Measurements from ENCODE around the gene LRIF1. TPM values are rescaled to one million over a fixed set of nuclear protein-coding genes. Genes with fewer than 3 reads are reported as not detected.

The LRIF1 gene
- total and polyA plus RNA-seq, 2 of the 8 experiments (the other 6 are each of a cell fraction or from before 2014, with no cell fraction given), result 5.2 to 19.3 TPM

DNA sequence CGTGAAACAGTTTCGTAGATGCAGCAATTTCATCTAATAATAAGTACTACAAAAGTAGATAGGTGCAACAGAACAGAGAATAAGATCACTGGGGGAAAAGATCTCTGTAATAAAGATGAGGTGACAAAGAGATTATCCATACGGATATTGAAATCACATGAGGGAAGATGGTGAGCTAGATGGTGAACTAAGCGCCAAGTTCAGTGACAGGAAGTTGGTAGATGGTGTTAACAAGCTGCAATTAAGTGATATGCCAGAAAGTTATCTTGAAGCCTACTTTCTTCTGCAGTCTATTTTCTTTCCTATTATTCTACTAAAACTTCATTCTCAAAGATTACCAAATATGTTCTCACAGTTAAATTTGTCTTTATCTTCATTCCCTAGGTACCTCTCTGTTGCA lies 7.1 kb downstream of the LRIF1 start:
- Histone ChIP-seq H4K91ac (replicated peaks; ENCODE audit: insufficient read length, low read length) (no peak overlapping the region), H3K27me3 (replicated peaks in 1 of 4; ENCODE audit: control insufficient read depth in 3 of 4, extremely low read depth in 1 of 4, insufficient read depth in 3 of 4, low read length in 3 of 4) (no peaks in the 10 kb centered on the region), H2BK15ac (ENCODE audit: low read length) (no peak overlapping the region), H3K9me3 (ENCODE audit: insufficient read depth in 2 of 2, low read depth in 1 of 2, low read length in 1 of 2) (no peaks in the 10 kb centered on the region), H3K23me2 (ENCODE audit: low read depth, low read length) (no peaks in the 10 kb centered on the region), H4K5ac (ENCODE audit: insufficient read length, low read depth, low read length) (no peak overlapping the region), H3K9ac (replicated peaks in 1 of 4; ENCODE audit: extremely low read depth in 1 of 4, low read depth in 3 of 4, low read length in 3 of 4) (no peak overlapping the region), H3K79me2 (ENCODE audit: control insufficient read depth in 1 of 2, insufficient read depth in 2 of 2, low read length in 2 of 2) (peaks cover 0 to 47% of the 10 kb centered on the region in 2 experiments; a peak in 3 of 4 replicates), H3K4ac (replicated peaks; ENCODE audit: insufficient read length, low read depth, low read length) (no peak overlapping the region), H3K4me2 (ENCODE audit: insufficient read depth in 1 of 2, low read depth in 2 of 2, low read length in 2 of 2) (no peak overlapping the region), H2AFZ (ENCODE audit: low read length) (no peak overlapping the region), H3K56ac (replicated peaks; ENCODE audit: insufficient read length, low read depth, low read length) (no peak overlapping the region), H2BK20ac (ENCODE audit: low read length) (no peak overlapping the region), H3K36me3 (ENCODE audit: control insufficient read depth in 2 of 4, insufficient read depth in 4 of 4, low read length in 3 of 4) (peaks cover 0 to 10% (median 0%) of the 10 kb centered on the region in 4 experiments; a peak in 2 of 8 replicates), H2BK12ac (ENCODE audit: low read depth, low read length) (no peak overlapping the region), H3K14ac (ENCODE audit: insufficient read length) (no peak overlapping the region), H2AK5ac (ENCODE audit: low read depth, low read length) (no peak overlapping the region), H3K4me3 (ENCODE audit: extremely low read depth in 1 of 4, insufficient read depth in 2 of 4, low read depth in 3 of 4, low read length in 4 of 4) (no peak overlapping the region), H4K8ac (ENCODE audit: extremely low read depth, insufficient read depth, low read length) (no peak overlapping the region), H2BK5ac (ENCODE audit: low read depth, low read length) (no peak overlapping the region), H3K4me1 (replicated peaks in 1 of 4; ENCODE audit: control insufficient read depth in 3 of 4, insufficient read depth in 4 of 4, low read length in 3 of 4) (no peaks in the 10 kb centered on the region), H2BK120ac (replicated peaks; ENCODE audit: low read depth, low read length) (no peak overlapping the region), H3K18ac (ENCODE audit: extremely low read depth, low read length) (no peak overlapping the region), H3K79me1 (ENCODE audit: low read depth, low read length) (no peaks in the 10 kb centered on the region), H3K27ac (ENCODE audit: low read depth, low read length) (no peak overlapping the region), H4K20me1 (replicated peaks in 1 of 2; ENCODE audit: control insufficient read depth in 1 of 2, insufficient read depth in 2 of 2, low read length in 2 of 2) (peaks cover 0 to 2% of the 10 kb centered on the region in 2 experiments), H3K23ac (ENCODE audit: insufficient read length) (no peak overlapping the region)
- WGBS, 2 experiments (ENCODE audit: extremely low coverage in 1 of 2, insufficient coverage in 1 of 2, insufficient read length in 1 of 2, insufficient replicate concordance in 2 of 2, low coverage in 1 of 2, low lambda C conversion rate in 2 of 2, missing lambda C conversion rate in 1 of 2), result 93% methylated on average over 4 of the region's 4 CpGs; no CpG with 5 or more reads in 1 of the 2 experiments
- DNase-seq (ENCODE audit: low read depth in 1 of 2, low spot score in 2 of 2), result no peak
- TF ChIP-seq HDAC2 (IDR thresholded peaks at IDR 0.05; ENCODE audit: borderline replicate concordance in 1 of 2, low read depth in 2 of 2, low read length in 2 of 2), result no peak
- TF ChIP-seq CHD1 (IDR thresholded peaks at IDR 0.05; ENCODE audit: low read depth, low read length), result no peak
- TF ChIP-seq SIN3A (conservative IDR thresholded peaks at IDR 0.05 in 1 of 2, IDR thresholded peaks at IDR 0.05 in 1 of 2; ENCODE audit: low read depth in 1 of 2, low read length in 2 of 2), result no peak
- no peak for TF ChIP-seq SRF (IDR thresholded peaks at IDR 0.05; ENCODE audit: low read depth, low read length)
- no peak for TF ChIP-seq KDM4A (IDR thresholded peaks at IDR 0.05; ENCODE audit: low read depth, low read length, severe bottlenecking)
- TF ChIP-seq KDM1A (IDR thresholded peaks at IDR 0.05; ENCODE audit: borderline replicate concordance, low read length), result no peak
- ChIA-PET CTCF (ENCODE audit: partially characterized antibody) (no interaction called here), POLR2A (ENCODE audit: partially characterized antibody) (no interaction called here)
- FAIRE-seq, result no peak
